ENCODE measurements around the gene PRDM2.

DNA sequence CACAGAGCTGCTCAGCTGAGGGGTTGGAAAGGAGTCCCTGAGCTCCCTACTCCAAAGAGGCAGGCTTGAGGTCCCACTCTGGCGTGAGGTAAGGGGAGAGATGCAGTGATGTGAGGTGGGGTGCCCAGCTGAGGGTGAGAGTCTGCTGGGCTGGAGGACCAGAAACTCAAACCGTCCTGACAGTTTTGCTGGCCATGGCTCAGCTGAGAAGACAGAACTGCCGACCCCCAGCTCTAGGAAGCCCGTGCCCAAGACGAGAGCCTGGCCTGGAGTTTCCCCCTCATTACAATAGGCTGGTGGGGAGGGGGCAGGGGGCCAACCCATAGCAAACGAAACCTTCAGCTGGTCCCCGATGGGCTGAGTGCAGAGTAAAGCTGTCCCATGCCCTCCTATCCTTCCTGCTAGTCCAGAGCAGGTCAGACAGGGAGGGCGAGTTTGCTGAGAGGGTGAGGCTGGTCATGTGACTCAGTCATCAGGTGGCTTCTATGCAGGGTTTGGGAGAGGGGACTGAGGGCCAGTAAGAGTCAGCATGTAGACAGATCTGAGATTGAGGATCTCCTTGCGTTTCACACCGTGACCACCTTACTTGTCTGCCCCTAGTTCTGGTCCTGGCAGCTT, 129.3 kb downstream of the PRDM2 start:
- TF ChIP-seq MYC (CRISPR knock-in tag; IDR thresholded peaks at IDR 0.05; ENCODE audit: borderline replicate concordance): no peak
- no peak for TF ChIP-seq ZNF792 (CRISPR knock-in tag; IDR thresholded peaks at IDR 0.05)
- no peak for TF ChIP-seq POLR2A (IDR thresholded peaks at IDR 0.05; ENCODE audit: insufficient read depth in 1 of 2, low read depth in 2 of 2, low read length in 2 of 2)
- TF ChIP-seq ZNF558 (CRISPR knock-in tag; IDR thresholded peaks at IDR 0.05; ENCODE audit: borderline replicate concordance): no peak
- TF ChIP-seq MEF2D (CRISPR knock-in tag; IDR thresholded peaks at IDR 0.05): no peak
- TF ChIP-seq ZNF121 (CRISPR knock-in tag; IDR thresholded peaks at IDR 0.05): no peak
- no peak for TF ChIP-seq NBN (conservative IDR thresholded peaks at IDR 0.05)

All from HepG2 (cell line).